GM10847 (cell line): ENCODE data around the gene RGMA.

ENCODE experiments used
- POLR2A ChIP-seq: IDR thresholded peaks from 2 replicates; pipeline ENCODE4 v1.6.1; 2011; ENCODE audit not compliant: insufficient read length; ENCODE audit errors: extremely low read depth

RGMA gene

DNA sequence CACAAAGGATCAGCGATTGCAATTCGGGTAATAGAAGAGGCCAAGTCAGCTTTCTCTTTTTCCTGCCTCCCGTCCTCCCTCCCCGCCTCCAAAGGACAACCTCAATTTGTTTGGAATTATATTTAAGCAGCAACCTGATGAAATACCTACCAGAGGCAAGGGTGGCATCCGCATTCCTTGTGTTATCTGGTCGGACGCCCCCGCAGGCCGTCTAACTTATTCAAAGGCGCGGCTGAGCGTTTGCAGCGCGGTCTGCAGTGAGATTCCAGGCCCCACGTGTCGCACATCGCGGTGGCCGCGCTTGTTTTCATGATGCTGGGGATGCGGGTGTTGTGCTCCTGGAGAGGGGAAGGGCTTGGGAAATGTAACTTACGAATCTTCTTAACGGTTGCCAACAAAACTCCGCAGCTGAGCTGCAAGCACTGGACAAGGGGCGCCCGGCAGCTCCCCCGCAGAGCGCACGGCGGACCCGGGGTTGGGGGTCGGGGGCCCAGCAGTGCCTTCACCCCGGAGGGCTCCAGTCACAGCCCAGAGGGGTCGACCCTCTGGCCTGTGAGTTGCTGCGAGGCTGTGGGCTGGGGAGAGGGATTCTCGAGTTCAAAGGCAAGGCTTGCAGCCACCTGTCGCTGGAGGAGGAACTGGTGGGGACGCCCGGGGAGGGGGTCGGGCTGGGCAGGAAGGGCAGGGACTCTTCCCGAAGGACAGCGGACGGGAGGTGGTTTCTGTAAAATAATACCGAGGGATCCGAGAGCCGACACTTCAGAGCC, 20.5 kb upstream of the RGMA start:
- no peak for TF ChIP-seq POLR2A

DNA sequence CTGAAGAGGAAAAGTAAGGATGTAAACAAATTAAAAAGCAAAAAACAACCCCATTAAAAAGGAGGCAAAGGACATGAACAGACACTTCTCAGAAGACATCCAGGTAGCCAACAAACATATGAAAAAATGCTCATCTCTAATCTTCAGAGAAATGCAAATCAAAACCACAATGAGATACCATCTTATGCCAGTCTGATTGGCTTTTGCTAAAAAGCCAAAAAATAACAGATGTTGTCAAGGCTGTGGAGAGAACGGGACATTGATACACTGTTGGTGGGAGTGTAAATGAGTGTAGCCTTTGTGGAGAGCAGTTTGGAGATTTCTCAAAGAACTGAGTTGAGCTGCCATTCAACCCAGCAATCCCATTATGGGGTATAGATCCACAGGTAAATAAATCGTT, 18.6 kb upstream of the RGMA start:
- no peak for TF ChIP-seq POLR2A

DNA sequence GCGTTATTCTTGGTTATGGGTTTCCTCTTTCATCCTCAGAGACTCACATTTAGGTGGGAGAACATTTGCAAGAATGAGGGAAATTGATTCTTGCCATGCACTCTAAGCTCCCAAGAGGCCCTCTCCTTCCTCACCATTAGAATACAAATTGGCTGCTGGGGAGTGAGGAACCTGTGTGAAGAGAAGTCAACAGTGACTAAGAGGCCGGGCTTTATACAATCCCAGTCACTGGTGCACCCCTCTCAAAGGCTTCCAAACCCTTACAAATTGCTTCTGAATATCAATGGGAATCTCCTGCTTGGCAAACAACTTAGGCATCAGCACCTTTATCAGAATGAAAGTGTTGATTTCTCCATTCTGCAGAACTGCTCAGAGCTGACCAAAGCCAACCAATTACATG, 16.5 kb upstream of the RGMA start:
- no peak for TF ChIP-seq POLR2A

DNA sequence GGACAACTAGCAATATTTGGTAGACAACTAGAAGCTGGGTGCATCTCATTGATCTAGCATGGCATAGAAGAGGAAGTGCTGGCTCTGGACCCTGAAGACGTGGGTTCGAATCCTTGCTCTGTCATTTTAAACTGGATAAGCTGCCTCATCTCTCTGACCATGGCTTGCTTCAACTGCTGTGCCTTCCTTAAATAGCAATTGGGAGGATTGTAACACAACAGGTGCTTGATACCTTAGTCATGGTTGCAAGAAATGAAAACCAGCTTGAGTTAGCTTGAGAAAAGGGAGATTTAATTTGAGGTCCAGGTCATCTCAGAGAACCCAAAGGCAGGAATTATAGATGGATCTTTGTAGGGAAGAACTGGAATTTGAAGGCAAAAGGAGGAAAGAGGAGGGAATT, 14.8 kb upstream of the RGMA start:
- TF ChIP-seq POLR2A, result no peak

DNA sequence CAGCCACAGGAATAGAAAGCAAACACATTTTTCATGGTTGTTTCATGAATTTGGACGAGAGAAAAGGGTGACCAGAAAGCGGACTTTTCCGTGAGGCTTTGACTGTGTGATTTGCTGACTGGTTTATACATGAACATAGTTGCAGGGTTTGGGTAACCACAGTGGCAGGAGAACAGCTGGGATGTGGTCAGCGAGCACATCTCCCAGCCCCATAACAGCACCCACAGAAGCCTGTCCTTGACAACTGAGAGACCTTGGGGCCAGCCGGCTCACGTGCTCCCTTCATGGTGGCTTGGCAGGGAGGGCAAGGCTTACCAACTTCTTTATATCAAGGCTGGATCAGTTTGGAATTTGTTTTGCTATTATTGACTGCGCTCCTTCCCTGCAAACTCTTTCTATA, 13.2 kb upstream of the RGMA start:
- TF ChIP-seq POLR2A, result no peak

DNA sequence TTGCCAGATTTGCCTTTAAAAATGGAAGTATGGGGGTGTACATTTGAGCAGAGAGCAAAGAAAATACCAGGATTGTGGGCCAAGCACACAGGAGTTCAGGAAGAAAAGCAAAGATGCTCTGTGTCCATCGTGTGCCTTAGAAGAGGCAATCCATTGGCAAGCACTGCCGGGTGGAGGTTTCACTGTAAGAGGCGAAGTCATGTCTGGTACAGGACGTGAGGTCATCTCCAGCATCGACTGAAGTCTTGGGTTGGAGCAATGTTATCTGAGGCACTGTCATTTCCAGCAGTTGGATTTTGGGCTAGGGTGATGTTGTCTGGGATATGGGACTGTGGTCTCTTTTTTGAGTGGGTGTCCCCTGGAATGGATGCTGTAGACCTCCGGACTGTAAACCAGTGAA, 4.8 kb upstream of the RGMA start:
- no peak for TF ChIP-seq POLR2A

DNA sequence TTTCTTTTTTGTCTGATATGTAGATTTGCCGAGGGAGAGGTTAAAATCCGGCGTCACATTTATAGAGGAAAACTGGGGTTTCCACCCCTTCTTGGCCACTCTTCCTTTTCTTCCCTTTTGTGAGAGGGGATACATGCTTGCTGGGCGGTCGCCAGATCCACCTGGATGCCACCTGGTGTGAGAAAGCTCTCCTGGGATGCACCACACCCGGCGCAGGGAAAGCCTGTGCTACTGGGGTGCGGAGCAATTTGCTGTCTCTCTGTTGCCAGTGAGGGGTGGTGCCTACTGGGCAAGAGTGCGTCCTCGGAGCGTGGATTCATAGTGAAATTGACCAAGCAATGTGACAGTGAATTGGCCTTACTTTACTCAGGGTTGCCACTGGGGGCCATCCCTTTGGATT, 2.5 kb upstream of the RGMA start:
- TF ChIP-seq POLR2A, result no peak

DNA sequence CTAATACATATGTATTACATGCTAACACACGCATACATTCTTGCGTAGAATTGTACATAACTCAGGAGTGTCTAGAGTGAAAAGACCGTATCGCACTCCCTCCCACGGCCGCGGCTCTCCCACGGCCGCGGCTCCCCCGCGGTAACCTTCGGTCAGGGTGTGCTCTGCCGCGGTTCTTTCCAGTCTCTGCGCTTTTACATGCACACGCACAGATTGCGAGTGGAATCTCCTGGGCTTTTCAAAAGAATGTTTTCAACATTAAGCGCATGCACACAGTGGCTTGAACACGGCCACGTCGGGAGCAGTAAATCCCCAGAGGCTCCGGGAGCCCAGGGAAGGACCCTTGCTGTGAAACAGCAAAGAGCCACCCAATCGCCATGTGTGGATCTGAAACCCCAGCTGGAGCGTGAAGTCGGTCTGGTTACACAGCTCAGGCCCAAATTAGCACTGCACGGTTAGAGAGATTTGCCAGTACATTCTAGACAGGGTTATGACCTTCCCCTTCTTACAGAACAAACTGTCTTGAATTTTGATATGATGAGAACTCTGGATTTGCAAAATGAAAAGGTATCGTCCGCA, 805 bp upstream of the RGMA start:
- TF ChIP-seq POLR2A, result no peak

DNA sequence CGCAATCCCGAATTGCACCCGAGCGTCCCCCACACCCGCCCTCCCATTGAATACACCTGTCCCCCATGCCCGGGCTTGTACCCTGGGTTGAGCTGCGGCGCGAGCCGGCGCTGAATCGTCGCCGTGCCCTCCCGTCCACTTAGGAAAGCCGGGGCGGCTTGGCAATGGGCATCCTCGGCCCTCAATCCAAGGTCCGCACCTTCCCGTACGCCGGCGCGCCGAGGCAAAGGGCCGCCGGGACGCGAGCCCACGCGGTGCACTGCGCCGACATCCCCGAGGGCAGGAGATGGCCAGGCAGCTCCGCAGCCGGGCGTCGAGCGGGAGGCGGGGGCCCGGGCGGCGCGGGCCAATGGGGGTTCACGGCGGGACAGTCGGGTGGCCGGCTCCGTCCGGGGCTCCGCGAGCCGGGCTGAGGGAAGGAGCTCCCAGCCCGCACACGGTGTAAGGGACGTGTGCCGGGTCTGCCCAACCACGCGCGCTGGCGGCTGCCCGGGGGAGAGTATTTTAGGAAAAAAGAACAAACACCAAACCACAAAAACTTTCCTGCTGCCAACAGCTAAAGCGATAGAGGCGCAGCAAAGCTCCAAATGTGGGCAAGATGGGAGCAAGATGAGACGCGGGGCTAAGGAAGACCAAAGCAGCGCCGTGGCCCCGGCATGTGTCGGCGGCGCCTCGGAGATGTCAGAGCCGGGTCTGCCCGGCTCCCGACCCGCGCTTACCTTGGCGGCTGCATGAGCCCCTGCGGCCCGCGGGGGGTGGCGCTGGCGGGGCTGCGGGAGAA, 621 bp downstream of the RGMA start:
- no peak for TF ChIP-seq POLR2A

DNA sequence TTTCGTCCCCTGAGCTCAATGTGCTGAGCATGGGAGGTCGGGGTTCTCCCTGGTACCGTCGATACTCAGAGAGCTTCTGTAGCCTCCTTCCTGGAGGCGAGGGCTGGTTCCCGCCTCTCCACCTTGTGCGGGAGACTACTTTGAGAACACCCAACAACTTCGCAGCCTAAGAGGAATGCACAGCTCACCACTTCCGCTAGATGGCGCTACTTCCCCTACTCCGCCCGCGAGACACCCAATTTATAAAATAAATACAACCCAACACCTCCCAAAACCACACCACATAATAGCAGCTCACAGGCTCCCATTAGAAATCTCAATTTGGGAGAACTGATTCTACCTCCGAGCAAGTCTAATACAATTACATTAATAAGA, 1.2 kb downstream of the RGMA start:
- TF ChIP-seq POLR2A, result no peak

DNA sequence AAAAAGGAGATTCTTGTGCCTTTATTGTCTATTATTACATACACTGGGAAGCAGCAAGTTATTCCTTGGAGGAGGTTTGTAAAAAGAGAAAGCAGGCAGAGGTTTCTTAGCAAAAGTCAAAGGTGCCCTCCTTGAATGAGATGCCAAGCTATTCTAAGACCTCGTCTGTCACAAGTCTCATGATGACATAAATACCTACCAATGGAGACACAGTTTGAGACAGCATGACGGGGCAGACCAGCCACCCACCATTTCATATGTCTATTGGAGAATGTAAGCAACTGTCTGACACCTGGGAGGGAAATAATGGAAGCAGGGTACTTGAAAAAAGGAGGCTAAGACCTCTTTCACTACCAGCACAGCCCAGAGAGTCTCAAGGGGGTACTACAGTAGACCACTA, 2.2 kb downstream of the RGMA start:
- no peak for TF ChIP-seq POLR2A

DNA sequence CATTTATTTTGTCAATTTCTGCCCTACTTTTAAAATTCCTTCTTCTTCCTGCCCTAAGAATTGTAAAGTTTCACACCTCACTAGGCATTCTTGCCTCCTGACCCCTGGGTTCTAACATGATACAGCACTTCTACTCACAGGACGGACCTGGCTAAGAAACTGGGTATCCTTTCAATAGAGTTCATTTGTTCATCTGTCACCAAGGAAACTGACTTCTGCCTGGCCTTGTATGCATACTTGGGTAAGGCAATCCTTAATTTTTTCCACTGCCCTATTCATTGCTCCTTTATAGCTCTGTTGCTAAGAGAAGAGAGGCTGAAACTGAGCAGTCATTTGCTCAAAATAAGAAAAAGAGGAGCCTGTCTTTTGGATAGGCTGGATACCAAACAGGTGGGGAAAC, 3.3 kb downstream of the RGMA start:
- no peak for TF ChIP-seq POLR2A

DNA sequence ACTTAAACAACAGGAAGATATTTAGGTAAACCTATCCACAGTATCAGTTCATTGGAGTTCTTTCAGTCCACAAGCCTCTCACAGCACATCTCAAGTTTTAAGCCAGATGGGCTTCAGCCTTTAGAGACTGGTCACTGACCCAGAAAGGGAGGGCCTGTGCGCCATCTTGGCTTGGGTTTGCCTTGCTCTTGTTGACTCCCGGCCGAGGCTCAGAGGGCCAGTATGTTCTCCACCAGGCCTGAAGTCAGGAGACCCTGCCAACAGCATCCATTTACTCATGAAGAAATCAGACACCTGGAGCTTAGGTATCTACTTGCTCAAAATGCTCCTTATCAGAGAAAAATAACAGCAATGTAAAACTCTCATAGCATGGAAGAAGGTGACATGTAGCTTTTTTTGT, 6.2 kb downstream of the RGMA start:
- no peak for TF ChIP-seq POLR2A

DNA sequence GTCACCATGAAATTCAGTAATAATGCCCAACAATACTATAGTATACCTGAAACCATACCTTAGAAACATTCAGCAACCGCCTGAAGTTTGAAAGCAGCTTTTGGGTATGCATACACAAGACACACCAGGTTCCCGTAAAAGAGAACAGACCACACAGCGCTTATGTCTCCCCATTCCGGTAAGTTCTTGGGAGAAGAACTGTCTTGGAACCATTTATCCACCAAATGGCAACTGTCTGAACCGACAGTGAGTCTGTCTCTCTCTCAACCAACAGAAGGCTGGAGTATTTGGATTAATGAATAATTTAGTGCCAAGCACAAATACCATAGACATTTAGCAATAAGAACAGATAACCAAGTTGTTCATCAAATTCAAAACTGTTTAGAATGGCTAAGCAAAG, 7.6 kb downstream of the RGMA start:
- no peak for TF ChIP-seq POLR2A

DNA sequence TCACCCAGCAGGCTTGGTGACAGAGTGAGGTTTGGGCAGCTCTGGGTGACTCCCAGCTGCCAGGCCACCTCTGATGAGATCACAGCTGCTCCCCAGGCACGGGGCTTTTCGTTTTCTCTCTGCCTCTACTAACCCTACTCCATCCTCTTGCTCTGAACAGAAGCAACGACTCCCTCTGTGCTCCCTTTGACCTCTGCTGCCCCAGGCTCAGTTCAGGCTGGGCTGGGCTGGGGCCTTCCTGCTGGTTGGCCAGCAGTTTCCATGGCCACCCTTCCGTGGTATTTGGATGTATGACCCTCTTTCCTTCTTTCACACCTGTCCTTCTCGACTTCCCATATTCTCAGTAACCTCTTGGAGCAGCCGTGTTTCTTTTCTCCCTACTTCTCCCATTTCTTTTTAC, 8.6 kb downstream of the RGMA start:
- no peak for TF ChIP-seq POLR2A

DNA sequence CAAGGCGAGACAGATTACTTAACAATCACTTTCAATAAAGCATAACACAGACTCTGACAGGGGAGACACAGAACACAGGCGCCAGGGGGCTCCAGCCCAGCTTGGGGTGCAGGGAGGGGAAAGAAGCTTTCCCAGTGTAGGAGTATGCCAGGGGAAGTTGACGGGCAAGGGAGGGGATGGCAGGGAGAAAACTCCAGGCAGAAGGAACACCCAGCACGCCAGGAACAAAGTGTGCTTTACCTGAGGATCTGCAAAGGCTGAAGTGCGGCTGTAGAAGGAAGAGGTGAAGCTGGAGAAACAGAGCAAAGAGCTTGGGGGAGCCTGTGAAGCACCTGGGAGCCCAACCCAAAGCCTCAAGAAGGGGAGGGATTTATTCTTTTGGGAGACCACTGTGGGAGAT, 12.1 kb downstream of the RGMA start:
- TF ChIP-seq POLR2A, result no peak
